HEK293T (cell line): ENCODE measurements around the gene CYP2C9.

ENCODE experiments used
- ARNT ChIP-seq: fragments of 450-650 bp; IDR thresholded peaks from 2 replicates; pipeline ENCODE4 v1.6.1; 2017; ENCODE audit warnings: mild to moderate bottlenecking
- CTBP1 ChIP-seq: fragments of 450-650 bp; IDR thresholded peaks from 2 replicates; pipeline ENCODE4 v1.6.1; 2016; ENCODE audit warnings: borderline replicate concordance
- ELF4 ChIP-seq: fragments of 450-650 bp; IDR thresholded peaks from 2 replicates; pipeline ENCODE4 v1.6.1; 2017; ENCODE audit warnings: antibody characterized with exemption
- FOXA1 ChIP-seq: fragments of 450-650 bp; IDR thresholded peaks from 2 replicates; pipeline ENCODE4 v1.6.1; 2016; ENCODE audit warnings: mild to moderate bottlenecking
- FOXM1 ChIP-seq: fragments of 450-650 bp; IDR thresholded peaks from 2 replicates; pipeline ENCODE4 v1.6.1; 2017; ENCODE audit warnings: mild to moderate bottlenecking, borderline replicate concordance
- SP1 ChIP-seq: fragments of 450-650 bp; IDR thresholded peaks from 2 replicates; pipeline ENCODE4 v1.6.1; 2017
- ZNF384 ChIP-seq: fragments of 450-650 bp; IDR thresholded peaks from 2 replicates; pipeline ENCODE4 v1.6.1; 2016

DNA sequence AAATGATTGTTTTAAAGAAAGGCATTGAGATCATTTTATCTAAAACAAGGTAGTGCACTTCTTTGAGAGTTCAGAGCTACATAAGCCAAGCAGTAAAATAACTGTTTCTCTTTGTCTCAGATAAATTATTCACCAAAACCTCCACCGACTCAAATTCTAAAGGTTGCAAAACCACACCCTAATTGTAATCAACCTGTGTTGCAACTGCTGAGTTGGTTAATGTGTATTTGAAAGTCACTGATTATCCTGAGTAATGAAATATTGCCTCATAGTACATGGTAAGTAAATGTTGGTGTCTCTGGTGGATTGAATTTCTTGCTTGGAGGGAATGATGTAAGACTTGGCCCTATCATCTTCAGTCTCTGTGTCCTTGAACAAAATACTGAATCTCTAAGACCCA is 35.9 kb upstream of the CYP2C9 start:
- TF ChIP-seq ELF4 (no peak), ZNF384 (no peak), ARNT (no peak), SP1 (no peak), FOXA1 (no peak), FOXM1 (no peak), CTBP1 (no peak)
